IPS-15b (cell line): ENCODE data around the gene MCF2L2.
"Not testable (repeated sequence)": the region's sequence is repeated elsewhere in the genome, so short reads cannot be mapped to it uniquely, and the experiment has no call there.

ENCODE experiments used
- H3K27me3 ChIP-seq: one replicate; pipeline ENCODE4 v1.6.1; 2013; ENCODE audit warnings: low read length; ENCODE audit not compliant: control insufficient read depth, insufficient read depth
- H3K36me3 ChIP-seq: one replicate; pipeline ENCODE4 v1.6.1; 2013; ENCODE audit warnings: low read length; ENCODE audit not compliant: control insufficient read depth, insufficient read depth
- H3K4me1 ChIP-seq: one replicate; pipeline ENCODE4 v1.6.1; 2013; ENCODE audit warnings: mild to moderate bottlenecking, low read length; ENCODE audit not compliant: control insufficient read depth, insufficient read depth
- H3K4me3 ChIP-seq: one replicate; pipeline ENCODE4 v1.5.1; 2013; ENCODE audit warnings: low read depth, low read length
- H3K9ac ChIP-seq: one replicate; pipeline ENCODE4 v1.6.1; 2013; ENCODE audit warnings: low read depth, mild to moderate bottlenecking, low read length
- H3K9me3 ChIP-seq: one replicate; pipeline ENCODE4 v1.6.1; 2013; ENCODE audit warnings: mild to moderate bottlenecking, low read length; ENCODE audit not compliant: control insufficient read depth, insufficient read depth

MCF2L2 gene

GRCh38 chr3:183442994-183443393, 14.6 kb upstream of the MCF2L2 start:
- H3K9ac ChIP-seq, result no peak overlapping the region
- no peaks in the 10 kb centered on the region for H3K4me1 ChIP-seq
- H3K4me3 ChIP-seq, result no peak overlapping the region

GRCh38 chr3:183440521-183440920, 12.1 kb upstream of the MCF2L2 start:
- H3K9me3 ChIP-seq, H3K36me3 ChIP-seq, H3K27me3 ChIP-seq, H3K4me3 ChIP-seq, H3K4me1 ChIP-seq, H3K9ac ChIP-seq: not testable (repeated sequence)

More at GRCh38 chr3:183442994-183443393, 14.6 kb upstream of the MCF2L2 start:
- Histone ChIP-seq H3K36me3 (no peaks in the 10 kb centered on the region), H3K27me3 (no peaks in the 10 kb centered on the region), H3K9me3 (peaks cover 7% of the 10 kb centered on the region)

GRCh38 chr3:183439515-183439914, 11.1 kb upstream of the MCF2L2 start:
- Histone ChIP-seq H3K9ac (no peak overlapping the region), H3K4me1 (peaks cover 18% of the 10 kb centered on the region), H3K27me3 (peaks cover 4% of the 10 kb centered on the region), H3K9me3 (peaks cover 7% of the 10 kb centered on the region), H3K36me3 (no peaks in the 10 kb centered on the region), H3K4me3 (no peak overlapping the region)

GRCh38 chr3:183438735-183439134, 10.3 kb upstream of the MCF2L2 start:
- H3K27me3 ChIP-seq, result peaks cover 4% of the 10 kb centered on the region
- H3K36me3 ChIP-seq, result no peaks in the 10 kb centered on the region

GRCh38 chr3:183437666-183438564, 9.5 kb upstream of the MCF2L2 start:
- no peak overlapping the region for H3K4me3 ChIP-seq
- H3K9me3 ChIP-seq, result no peaks in the 10 kb centered on the region
- no peaks in the 10 kb centered on the region for H3K36me3 ChIP-seq
- no peak overlapping the region for H3K9ac ChIP-seq
- peaks cover 4% of the 10 kb centered on the region for H3K27me3 ChIP-seq
- peaks cover 18% of the 10 kb centered on the region for H3K4me1 ChIP-seq

More at GRCh38 chr3:183438735-183439134, 10.3 kb upstream of the MCF2L2 start:
- no peak overlapping the region for H3K9ac ChIP-seq
- peaks cover 18% of the 10 kb centered on the region for H3K4me1 ChIP-seq
- H3K4me3 ChIP-seq, result no peak overlapping the region
- H3K9me3 ChIP-seq, result peaks cover 4% of the 10 kb centered on the region

GRCh38 chr3:183437061-183437460, 8.6 kb upstream of the MCF2L2 start:
- Histone ChIP-seq H3K4me3 (no peak overlapping the region), H3K4me1 (peaks cover 18% of the 10 kb centered on the region), H3K36me3 (no peaks in the 10 kb centered on the region), H3K27me3 (peaks cover 4% of the 10 kb centered on the region), H3K9me3 (no peaks in the 10 kb centered on the region), H3K9ac (no peak overlapping the region)

- no peaks in the 10 kb centered on the region for H3K9me3 ChIP-seq
- no peaks in the 10 kb centered on the region for H3K36me3 ChIP-seq
- H3K9ac ChIP-seq, result no peak overlapping the region
- H3K27me3 ChIP-seq, result peaks cover 7% of the 10 kb centered on the region
- H3K4me1 ChIP-seq, result peaks cover 18% of the 10 kb centered on the region
- no peak overlapping the region for H3K4me3 ChIP-seq
These were observed 7.2 kb upstream of the MCF2L2 start for GRCh38 chr3:183435661-183436060.

- Histone ChIP-seq H3K9ac (no peak overlapping the region), H3K27me3 (peaks cover 10% of the 10 kb centered on the region), H3K36me3 (no peaks in the 10 kb centered on the region), H3K4me3 (no peak overlapping the region), H3K9me3 (no peaks in the 10 kb centered on the region), H3K4me1 (peaks cover 18% of the 10 kb centered on the region)
These were observed 6.6 kb upstream of the MCF2L2 start for GRCh38 chr3:183434992-183435391.

- Histone ChIP-seq H3K27me3 (peaks cover 10% of the 10 kb centered on the region), H3K4me1 (peaks cover 18% of the 10 kb centered on the region), H3K36me3 (no peaks in the 10 kb centered on the region), H3K9ac (no peak overlapping the region), H3K4me3 (no peak overlapping the region), H3K9me3 (no peaks in the 10 kb centered on the region)
These were observed 6.1 kb upstream of the MCF2L2 start for GRCh38 chr3:183434503-183434902.

GRCh38 chr3:183430325-183430957, 2.0 kb upstream of the MCF2L2 start:
- Histone ChIP-seq H3K27me3 (peaks cover 16% of the 10 kb centered on the region), H3K36me3 (no peaks in the 10 kb centered on the region), H3K4me3 (no peak overlapping the region), H3K9me3 (no peaks in the 10 kb centered on the region), H3K9ac (no peak overlapping the region), H3K4me1 (peaks cover 18% of the 10 kb centered on the region)

GRCh38 chr3:183427876-183428446, 458 bp downstream of the MCF2L2 start:
- Histone ChIP-seq H3K4me1 (peaks cover 13% of the 10 kb centered on the region), H3K9ac (no peak overlapping the region), H3K27me3 (peaks cover 16% of the 10 kb centered on the region), H3K9me3 (no peaks in the 10 kb centered on the region), H3K4me3 (peak overlapping the region; percentile 91), H3K36me3 (no peaks in the 10 kb centered on the region)
